Left lung (tissue), 10 donors: ENCODE data around the gene SEC24D. TPM values are rescaled to one million over a fixed set of nuclear protein-coding genes. Genes with fewer than 3 reads are reported as not detected.

Experiments used
- ATAC-seq: fragments of 200-7000 bp; cut with Tn5 transposase; one replicate; pipeline ENCODE4 v1.9.1; 2020; ENCODE audit warnings: moderate library complexity
- DNase-seq, 4 donors: peaks; one replicate each; pipeline ENCODE4 v3.0.0-alpha.2; 2013 to 2020
- H3K27ac ChIP-seq, 2 donors: fragments of 200-600 bp; sonication (generic) in 1 of 2; one replicate each; pipeline versions ENCODE4 v1.5.0 to v1.8.0; 2020 to 2021
- H3K27me3 ChIP-seq, 2 donors: fragments of 200-600 bp; sonication (generic) in 1 of 2; one replicate each; pipeline versions ENCODE4 v1.5.0 to v1.8.0; 2020 to 2021
- H3K36me3 ChIP-seq, 2 donors: fragments of 200-600 bp; sonication (generic) in 1 of 2; one replicate each; pipeline versions ENCODE4 v1.5.0 to v1.8.0; 2020 to 2021
- H3K4me1 ChIP-seq, 2 donors: fragments of 200-600 bp; one replicate each; pipeline ENCODE4 v1.8.0; 2021
- H3K4me3 ChIP-seq, 2 donors: fragments of 200-600 bp; sonication (generic) in 1 of 2; one replicate each; pipeline versions ENCODE4 v1.5.0 to v1.8.0; 2020 to 2021; ENCODE audit warnings: mild to moderate bottlenecking in 1 of 2
- H3K9me3 ChIP-seq, 2 donors: fragments of 200-600 bp; sonication (generic) in 1 of 2; one replicate each; pipeline versions ENCODE4 v1.5.0 to v1.8.0; 2020 to 2021
- CTCF ChIP-seq, 2 donors: fragments of 200-600 bp; sonication (generic) in 1 of 2; IDR thresholded peaks; one replicate each; pipeline versions ENCODE4 v1.5.0 to v1.8.0; 2021; ENCODE audit warnings: antibody characterized with exemption in 2 of 2
- intact Hi-C, 2 donors: fragments of 100-400 bp; cut with DNase I; formaldehyde crosslinking; loops; one replicate each; pipeline versions ENCODE4 v1.11.2 to v1.14.2; 2022
- polyA plus RNA-seq, 6 donors: library from polyadenylated mRNA; unstranded; fragments of 120-200 nt; gene quantifications; one replicate each; pipeline ENCODE4 v1.2.1, GENCODE V29; 2013; ENCODE audit not compliant: insufficient read length in 6 of 6
- total RNA-seq, 2 donors: library from RNA; stranded (reverse); fragmentation: NEBNext Ultra II Directional; extraction: Animal tissue kit (Norgen Biotek cat#: 25700); gene quantifications; one replicate each; pipeline ENCODE4 v1.2.1, GENCODE V29; 2021
- donor health status: DM: no; HTN: yes; CAD: no.
- donor health status: DM: no; HTN: no; CAD: no.

The SEC24D gene
- total and polyA plus RNA-seq, 8 donors, result 40.7 to 99.4 (median 50.4) TPM

DNA sequence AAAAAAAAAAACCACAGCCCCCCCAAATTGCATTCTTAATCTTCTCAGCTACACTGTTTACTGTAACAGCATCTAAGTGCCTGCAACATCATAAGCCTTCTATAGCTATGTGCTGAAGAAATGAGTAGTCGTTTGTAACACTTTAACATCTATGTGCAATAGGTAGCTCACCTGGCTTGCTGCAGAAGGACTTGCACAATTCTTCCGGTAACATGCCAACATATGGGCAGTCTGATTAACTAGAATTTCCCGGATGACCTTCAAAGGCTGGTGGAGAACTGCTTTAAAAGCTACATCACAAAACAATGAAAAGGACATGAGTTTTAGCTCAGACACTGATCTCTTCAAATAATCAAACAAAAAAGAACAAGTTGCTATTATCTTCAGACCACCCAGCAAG, 97.8 kb downstream of the SEC24D start:
- H3K36me3 ChIP-seq, result peaks cover 0 to 91% of the 10 kb centered on the region in 2 donors
- H3K4me1 ChIP-seq, result no peaks in the 10 kb centered on the region
- TF ChIP-seq CTCF (IDR thresholded peaks at IDR 0.05), result no peak
- H3K27ac ChIP-seq, result no peak overlapping the region
- no peaks in the 10 kb centered on the region for H3K27me3 ChIP-seq
- intact Hi-C loops, result no loop called here
- DNase-seq, result no peak
- no peak overlapping the region for H3K4me3 ChIP-seq
- ATAC-seq, result no peak
- H3K9me3 ChIP-seq, result no peaks in the 10 kb centered on the region

GRCh38 chr4:118736900-118737299, 99.0 kb downstream of the SEC24D start:
- no peaks in the 10 kb centered on the region for H3K27me3 ChIP-seq
- DNase-seq (no peak), ATAC-seq (no peak)
- no peaks in the 10 kb centered on the region for H3K9me3 ChIP-seq
- H3K4me1 ChIP-seq, result no peaks in the 10 kb centered on the region
- peaks cover 4 to 91% of the 10 kb centered on the region in 2 donors for H3K36me3 ChIP-seq
- no peak overlapping the region for H3K4me3 ChIP-seq
- no peak overlapping the region for H3K27ac ChIP-seq
- intact Hi-C loops, result no loop called here
- no peak for TF ChIP-seq CTCF (IDR thresholded peaks at IDR 0.05)

GRCh38 chr4:118734491-118735205, 101.3 kb downstream of the SEC24D start:
- Histone ChIP-seq H3K27ac (no peak overlapping the region), H3K9me3 (no peaks in the 10 kb centered on the region), H3K4me1 (no peaks in the 10 kb centered on the region), H3K4me3 (no peak overlapping the region), H3K27me3 (no peaks in the 10 kb centered on the region), H3K36me3 (peaks cover 4 to 100% of the 10 kb centered on the region in 2 donors)
- intact Hi-C loops, result no loop called here
- DNase-seq (no peak), ATAC-seq (no peak)
- no peak for TF ChIP-seq CTCF (IDR thresholded peaks at IDR 0.05)

DNA sequence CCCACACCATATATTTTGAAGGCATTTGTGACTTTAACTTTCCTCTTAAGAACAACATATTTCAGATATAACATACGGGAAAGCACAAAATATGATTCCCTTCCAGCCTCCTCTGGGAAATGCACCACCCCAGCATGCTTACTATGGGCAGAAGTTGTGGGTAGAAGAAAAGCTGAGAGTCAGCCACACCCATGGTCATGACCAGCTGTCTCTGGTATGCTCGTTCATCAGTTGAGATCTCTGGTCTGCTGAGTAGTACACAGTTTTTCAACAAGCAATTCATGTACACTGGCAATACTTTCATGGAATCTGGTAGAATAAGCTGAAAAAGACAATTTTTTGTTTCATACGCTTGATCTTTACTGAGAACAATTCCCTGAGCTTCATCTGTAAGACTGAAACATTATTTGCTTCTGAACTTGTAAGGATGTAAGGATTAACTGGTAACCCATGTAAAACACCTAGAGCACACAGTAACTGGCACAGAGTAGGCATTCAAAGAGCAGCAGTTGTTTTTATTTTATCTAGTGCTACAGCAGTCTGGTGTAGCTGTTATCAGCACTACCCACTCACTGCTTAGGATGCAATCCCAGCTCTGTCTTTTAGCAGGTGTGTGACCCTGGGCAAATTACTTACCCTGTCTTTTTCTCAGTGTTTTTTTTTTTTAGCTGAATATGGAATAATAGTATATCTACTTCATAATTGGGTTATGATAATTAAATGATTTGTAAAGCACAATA, 103.2 kb downstream of the SEC24D start:
- H3K27me3 ChIP-seq, result no peaks in the 10 kb centered on the region
- DNase-seq (no peak), ATAC-seq (peak; percentile 76)
- H3K4me3 ChIP-seq, result no peak overlapping the region
- H3K9me3 ChIP-seq, result no peaks in the 10 kb centered on the region
- H3K36me3 ChIP-seq, result peaks cover 4 to 100% of the 10 kb centered on the region in 2 donors
- H3K27ac ChIP-seq, result no peak overlapping the region
- no peak for TF ChIP-seq CTCF (IDR thresholded peaks at IDR 0.05)
- intact Hi-C loops, result no loop called here
- H3K4me1 ChIP-seq, result no peaks in the 10 kb centered on the region

DNA sequence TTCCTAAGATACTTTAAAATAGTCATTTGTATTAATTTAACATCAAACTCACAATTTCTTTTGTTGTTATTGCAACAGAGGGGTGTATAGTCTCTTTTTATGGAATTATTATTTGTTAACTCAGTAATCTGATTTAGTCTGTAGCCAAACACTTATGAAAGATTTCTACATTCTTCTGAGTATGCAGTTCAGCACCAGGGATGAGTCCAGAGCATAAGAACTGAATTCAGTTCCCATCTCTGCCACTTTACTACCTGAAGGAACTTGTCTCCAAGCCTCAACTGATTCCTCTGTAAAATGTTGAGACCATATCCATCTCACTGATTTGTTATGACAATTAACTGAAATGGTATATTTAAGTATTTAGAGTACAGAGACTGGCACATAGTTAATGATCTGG, 105.2 kb downstream of the SEC24D start:
- no peaks in the 10 kb centered on the region for H3K9me3 ChIP-seq
- no peaks in the 10 kb centered on the region for H3K4me1 ChIP-seq
- H3K4me3 ChIP-seq, result no peak overlapping the region
- intact Hi-C loops, result no loop called here
- H3K36me3 ChIP-seq, result peaks cover 4 to 100% of the 10 kb centered on the region in 2 donors
- H3K27me3 ChIP-seq, result no peaks in the 10 kb centered on the region
- H3K27ac ChIP-seq, result no peak overlapping the region
- ATAC-seq (no peak), DNase-seq (no peak)
- no peak for TF ChIP-seq CTCF (IDR thresholded peaks at IDR 0.05)
